Skeletal muscle cell (primary cell): ENCODE results near the gene FABP1.

ENCODE experiments used
- DNase-seq: peaks from one replicate; pipeline ENCODE4 v3.0.0-alpha.2; 2010; ENCODE audit warnings: low read depth
- H3K4me3 ChIP-seq: 2 replicates; pipeline ENCODE4 v1.5.1; 2011; ENCODE audit warnings: low read depth, mild to moderate bottlenecking, control low read depth, low read length, moderate library complexity

FABP1 gene

DNA sequence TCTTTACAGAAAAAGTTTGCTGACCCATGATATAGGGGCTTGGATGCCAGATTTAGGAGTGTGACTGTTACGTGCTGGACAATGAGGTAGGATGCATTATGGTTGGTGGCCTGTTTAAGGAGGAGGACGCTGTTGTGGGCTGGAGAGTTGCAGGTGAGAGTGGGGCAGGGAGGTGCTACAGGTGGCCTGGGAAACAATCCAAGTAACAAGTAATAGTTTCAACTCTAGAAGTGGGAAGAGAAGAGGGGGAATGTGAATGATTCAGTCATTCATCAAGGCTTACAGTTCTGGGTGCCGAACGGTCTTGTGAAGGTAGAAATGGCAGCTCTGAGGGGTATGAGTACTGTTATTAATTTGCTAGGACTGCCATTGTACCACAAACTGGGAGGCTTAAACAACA is 6.2 kb downstream of the FABP1 start:
- H3K4me3 ChIP-seq, result no peak overlapping the region
- no peak for DNase-seq

GRCh38 chr2:88117973-88118372 is 9.9 kb downstream of the FABP1 start:
- no peak for DNase-seq
- no peak overlapping the region for H3K4me3 ChIP-seq

DNA sequence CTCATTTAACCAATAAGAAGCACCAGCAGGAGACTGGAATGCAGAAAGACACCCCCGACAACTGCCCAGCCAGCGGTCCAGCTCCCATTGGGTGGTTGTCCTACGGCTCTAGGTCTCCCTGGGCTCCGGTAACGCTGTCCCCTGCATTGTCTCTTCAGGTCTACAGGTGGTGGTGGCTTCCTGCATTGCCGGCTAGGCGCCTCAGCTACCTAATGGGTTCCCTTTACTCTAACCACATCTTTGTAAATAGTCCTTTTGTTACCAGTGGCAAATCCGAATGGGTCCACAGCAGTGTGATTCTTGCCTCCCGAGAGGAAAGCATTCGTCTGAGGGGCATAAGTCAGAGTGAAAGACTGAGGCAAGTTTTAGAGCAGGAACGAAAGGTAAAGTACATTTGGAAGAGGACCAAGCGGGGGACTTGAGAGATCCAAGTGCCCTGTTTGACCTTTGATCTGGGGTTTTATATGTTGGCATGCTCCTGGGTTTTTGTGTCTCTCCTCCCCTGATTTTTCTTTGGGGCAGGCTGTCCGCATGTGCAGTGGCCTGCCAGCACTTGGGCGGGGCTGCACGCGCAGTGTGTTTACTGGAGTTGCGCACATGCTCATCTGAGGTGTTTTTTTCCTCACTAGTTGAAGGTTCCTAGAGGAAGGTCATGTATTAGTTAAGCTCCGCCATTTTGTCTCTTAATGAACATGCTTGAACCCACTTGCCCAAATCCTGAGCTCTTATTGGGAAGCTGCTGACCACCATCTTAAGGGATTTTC is 11.0 kb downstream of the FABP1 start:
- no peak overlapping the region for H3K4me3 ChIP-seq
- no peak for DNase-seq

- no peak overlapping the region for H3K4me3 ChIP-seq
- DNase-seq, result no peak
Measured at GRCh38 chr2:88115825-88116518, 11.9 kb downstream of the FABP1 start.

- DNase-seq, result no peak
- no peak overlapping the region for H3K4me3 ChIP-seq
Measured at GRCh38 chr2:88114889-88115288, 13.0 kb downstream of the FABP1 start.

DNA sequence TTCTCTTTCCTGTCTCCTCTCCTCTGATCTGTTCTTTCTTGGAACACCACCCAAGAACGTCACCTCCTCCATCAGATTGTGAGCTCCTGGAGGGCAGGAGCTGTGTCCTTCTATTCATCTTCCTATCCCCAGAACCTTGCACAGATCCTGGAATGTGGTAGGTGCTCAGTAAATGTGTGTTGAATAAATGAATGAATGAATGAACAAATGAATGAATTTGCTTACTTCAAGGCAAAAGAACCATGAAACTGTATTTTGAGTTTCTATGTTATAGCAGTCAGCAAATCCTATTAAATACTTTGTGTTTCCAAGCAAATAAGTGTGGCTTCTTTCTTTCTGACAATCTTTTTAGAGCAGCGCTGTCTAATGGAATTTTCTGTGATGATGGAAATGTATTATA is 14.8 kb downstream of the FABP1 start:
- no peak for DNase-seq
- H3K4me3 ChIP-seq, result no peak overlapping the region

GRCh38 chr2:88110830-88111229 is 17.0 kb downstream of the FABP1 start:
- DNase-seq, result no peak
- no peak overlapping the region for H3K4me3 ChIP-seq

GRCh38 chr2:88108796-88109195 is 19.1 kb downstream of the FABP1 start:
- no peak overlapping the region for H3K4me3 ChIP-seq
- DNase-seq, result no peak

DNA sequence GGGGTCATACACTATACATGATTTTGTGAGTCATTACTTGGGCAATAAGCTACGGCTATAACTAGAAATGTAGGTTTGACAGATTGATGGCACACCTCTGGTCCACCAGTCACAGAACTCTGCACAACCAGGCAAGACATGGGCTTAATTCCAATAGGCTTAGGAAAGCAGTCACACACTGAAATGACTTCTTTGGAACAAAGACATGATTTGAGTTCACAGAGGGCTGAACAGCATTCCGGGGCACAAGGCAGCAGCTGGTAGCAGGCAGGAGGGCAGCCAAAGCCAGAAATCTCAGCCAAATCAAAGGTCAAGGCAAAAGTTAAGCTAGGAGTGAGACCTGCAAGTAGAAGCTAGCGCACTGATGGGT is 27.4 kb downstream of the FABP1 start:
- H3K4me3 ChIP-seq, result no peak overlapping the region
- DNase-seq, result peak; percentile 1

GRCh38 chr2:88099798-88100488 is 27.9 kb downstream of the FABP1 start:
- H3K4me3 ChIP-seq, result no peak overlapping the region
- DNase-seq, result peak; percentile 4

DNA sequence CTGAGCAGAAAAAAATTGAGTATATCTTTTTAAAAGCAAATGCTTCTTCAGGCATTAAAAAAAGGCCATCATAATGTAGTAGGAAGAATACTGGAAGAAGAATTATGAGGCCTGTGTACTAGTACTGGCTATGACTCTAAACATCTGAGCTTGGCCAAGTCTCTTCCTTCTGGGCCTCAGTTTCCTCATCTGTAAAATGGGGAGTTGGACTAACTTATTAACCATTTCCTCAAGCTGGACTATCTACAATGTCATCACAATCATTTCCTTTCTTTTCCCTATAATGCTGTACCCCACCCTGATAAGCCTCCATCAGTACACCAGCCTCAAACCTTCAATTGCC is 29.3 kb downstream of the FABP1 start:
- DNase-seq, result no peak
- no peak overlapping the region for H3K4me3 ChIP-seq

DNA sequence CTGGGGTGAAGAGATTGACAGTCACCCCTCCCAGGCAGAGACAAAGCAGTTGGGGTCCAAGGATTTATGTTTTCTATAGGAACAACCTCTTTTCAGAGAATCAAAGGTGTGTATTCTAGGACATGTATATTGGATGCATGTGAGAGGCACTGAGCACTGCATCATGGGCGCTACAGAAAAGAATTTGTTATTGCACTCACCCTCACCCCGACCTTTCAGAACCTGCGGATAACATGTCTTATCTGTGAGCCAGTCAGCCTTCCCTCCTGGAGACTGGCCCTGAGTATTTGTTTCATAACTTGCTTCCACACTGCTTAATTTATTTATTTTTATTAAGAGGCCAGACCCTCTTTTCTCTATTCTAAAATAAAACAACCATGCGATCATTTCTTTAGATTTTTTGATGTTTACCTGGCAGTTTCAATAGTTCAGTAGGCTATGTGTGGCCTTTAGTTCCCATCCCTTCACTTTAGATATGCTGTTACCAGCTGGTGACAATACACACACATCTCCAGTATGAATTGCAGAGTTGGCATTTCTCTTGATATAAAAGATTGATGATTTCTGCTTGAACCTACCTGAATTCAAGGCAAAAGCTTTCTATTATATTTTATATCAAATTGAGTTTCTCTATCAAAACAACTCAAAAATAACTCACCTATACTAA is 29.8 kb downstream of the FABP1 start:
- DNase-seq, result no peak
- H3K4me3 ChIP-seq, result no peak overlapping the region

- DNase-seq, result no peak
- no peak overlapping the region for H3K4me3 ChIP-seq
Measured at GRCh38 chr2:88097192-88097591, 30.7 kb downstream of the FABP1 start.

DNA sequence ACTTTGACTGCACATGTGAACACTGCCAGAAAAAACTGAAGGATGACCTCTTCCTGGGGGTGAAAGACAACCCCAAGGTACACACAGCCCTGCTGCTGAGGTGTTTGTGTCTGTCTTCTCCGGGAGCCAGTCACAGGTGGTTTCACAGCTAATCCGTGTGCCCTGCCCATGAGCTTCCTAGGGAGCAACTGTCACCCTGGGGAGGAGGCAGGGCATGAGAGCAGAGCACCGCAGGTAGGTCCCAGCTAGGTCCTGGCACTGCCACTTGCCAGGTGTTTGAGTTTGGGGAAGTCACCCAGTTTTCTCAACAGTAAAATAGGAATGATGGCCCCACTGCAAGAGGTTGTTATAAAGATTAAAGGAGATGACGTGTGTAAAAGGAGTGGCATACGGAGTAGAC is 31.2 kb downstream of the FABP1 start:
- DNase-seq, result no peak
- H3K4me3 ChIP-seq, result no peak overlapping the region

DNA sequence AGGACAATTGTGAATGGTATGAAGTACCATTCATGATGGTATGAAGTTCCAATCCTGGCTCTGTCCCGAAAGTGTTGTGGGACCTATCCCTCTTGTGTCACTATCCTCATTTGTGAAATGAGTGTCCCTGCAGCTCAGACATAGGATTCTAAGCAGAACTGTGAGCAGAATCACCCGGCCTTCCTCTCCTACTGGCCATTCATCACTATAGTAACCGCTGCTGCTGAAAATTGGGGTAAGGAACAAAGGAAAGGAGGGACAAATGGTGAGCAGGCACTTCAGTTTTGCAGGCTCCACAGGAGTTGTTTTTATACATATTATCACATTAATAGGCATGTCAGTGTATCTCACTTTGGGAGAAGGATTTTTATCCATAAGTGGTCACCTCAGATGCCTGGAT is 32.8 kb downstream of the FABP1 start:
- no peak overlapping the region for H3K4me3 ChIP-seq
- no peak for DNase-seq

GRCh38 chr2:88092773-88093172 is 35.1 kb downstream of the FABP1 start:
- H3K4me3 ChIP-seq, result no peak overlapping the region
- DNase-seq, result no peak

GRCh38 chr2:88091943-88092342 is 35.9 kb downstream of the FABP1 start:
- no peak for DNase-seq
- H3K4me3 ChIP-seq, result no peak overlapping the region

DNA sequence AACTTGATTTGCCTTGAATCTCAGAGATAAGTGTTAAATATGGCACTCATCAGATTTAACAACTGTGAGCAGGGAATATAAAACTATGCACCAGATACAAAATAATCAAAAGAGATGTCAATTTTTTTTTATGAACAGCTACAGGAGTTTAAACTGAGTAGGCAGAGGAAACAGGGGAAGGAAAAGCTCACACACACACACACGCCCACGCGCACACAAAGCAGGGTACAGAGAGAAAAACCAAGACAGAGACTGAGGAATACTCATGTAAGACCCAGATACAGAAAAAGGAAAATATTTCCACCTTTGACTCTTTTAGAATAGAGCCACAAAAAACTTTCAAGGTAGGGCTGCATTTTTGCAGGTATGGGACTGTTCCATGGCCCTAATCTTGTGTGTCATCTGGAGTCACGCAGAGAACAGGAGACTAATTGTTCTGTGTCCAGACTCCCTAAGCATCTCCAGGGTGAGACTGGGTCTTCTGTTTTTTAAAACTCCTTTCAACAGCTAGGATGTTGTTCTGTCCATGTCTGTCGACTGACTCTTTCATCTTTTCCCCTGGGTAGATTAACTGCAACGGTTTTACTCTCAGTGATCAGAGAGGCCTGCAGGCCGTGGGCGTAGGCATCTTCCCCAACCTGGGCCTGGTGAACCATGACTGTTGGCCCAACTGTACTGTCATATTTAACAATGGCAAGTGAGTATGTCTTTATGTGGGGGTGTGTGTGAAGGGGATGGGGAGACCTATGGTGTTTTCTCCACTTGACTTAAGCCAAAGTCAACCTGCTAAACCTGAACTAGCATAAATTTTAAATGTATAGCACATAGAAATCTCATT is 37.2 kb downstream of the FABP1 start:
- no peak for DNase-seq
- H3K4me3 ChIP-seq, result no peak overlapping the region

GRCh38 chr2:88088999-88089398 is 38.9 kb downstream of the FABP1 start:
- H3K4me3 ChIP-seq, result no peak overlapping the region
- DNase-seq, result no peak
